Adrenal gland (tissue), 5 donors: ENCODE measurements around the gene RTF1.

ENCODE experiments used
- CTCF ChIP-seq, 6 experiments: fragments of 450-650 bp in 4 of 6; fragments of 200-600 bp in 2 of 6; sonication (generic) in 1 of 6; IDR thresholded peaks; 1 replicate in 5 of 6; 2 replicates in 1 of 6; pipeline versions ENCODE4 v1.5.1 to v1.8.0; 2016 to 2021; ENCODE audit warnings: antibody characterized with exemption in 6 of 6, mild to moderate bottlenecking in 2 of 6, moderate library complexity in 1 of 6
- POLR2A ChIP-seq, 2 donors: fragments of 450-650 bp; IDR thresholded peaks; one replicate each; pipeline ENCODE4 v1.6.1; 2017; ENCODE audit warnings: antibody characterized with exemption in 2 of 2, mild to moderate bottlenecking in 2 of 2, moderate library complexity in 1 of 2
- donor health status: DM: no; HTN: no; CAD: no.

- TF ChIP-seq POLR2A (IDR thresholded peaks at IDR 0.05) (no peak), CTCF (IDR thresholded peaks at IDR 0.05) (no peak)
These were observed 88.9 kb downstream of the RTF1 start for GRCh38 chr15:41505776-41506175.
